Islet of Langerhans (tissue), 1 donor: ENCODE data around the gene CTDP1.

Experiments used
- FAIRE-seq: peaks from one replicate; lab custom pipeline; 2011; peaks lifted over from hg19 to GRCh38; lab: Jason Lieb, UNC

CTDP1 gene

GRCh38 chr18:79763407-79763806 is 83.8 kb downstream of the CTDP1 start:
- no peak for FAIRE-seq

GRCh38 chr18:79764131-79764530 is 84.5 kb downstream of the CTDP1 start:
- FAIRE-seq = no peak

GRCh38 chr18:79765491-79766245 is 86.1 kb downstream of the CTDP1 start:
- FAIRE-seq = no peak

- FAIRE-seq = no peak
Measured at GRCh38 chr18:79766308-79766707, 86.7 kb downstream of the CTDP1 start.

GRCh38 chr18:79768745-79769144 is 89.1 kb downstream of the CTDP1 start:
- no peak for FAIRE-seq

- no peak for FAIRE-seq
Measured at GRCh38 chr18:79769698-79770500, 90.3 kb downstream of the CTDP1 start.

GRCh38 chr18:79770501-79770815 is 90.9 kb downstream of the CTDP1 start:
- FAIRE-seq = no peak

- FAIRE-seq = no peak
Measured at GRCh38 chr18:79770826-79771225, 91.2 kb downstream of the CTDP1 start.

GRCh38 chr18:79771446-79772107 is 92.0 kb downstream of the CTDP1 start:
- no peak for FAIRE-seq

GRCh38 chr18:79772108-79772864 is 92.7 kb downstream of the CTDP1 start:
- no peak for FAIRE-seq

- FAIRE-seq = no peak
Measured at GRCh38 chr18:79772865-79773696, 93.5 kb downstream of the CTDP1 start.

- no peak for FAIRE-seq
Measured at GRCh38 chr18:79774111-79774510, 94.5 kb downstream of the CTDP1 start.

GRCh38 chr18:79775441-79776221 is 96.0 kb downstream of the CTDP1 start:
- FAIRE-seq = no peak

GRCh38 chr18:79776674-79777073 is 97.1 kb downstream of the CTDP1 start:
- no peak for FAIRE-seq

- FAIRE-seq = no peak
Measured at GRCh38 chr18:79778291-79778791, 98.7 kb downstream of the CTDP1 start.

GRCh38 chr18:79779021-79779699 is 99.6 kb downstream of the CTDP1 start:
- FAIRE-seq = no peak

- FAIRE-seq = no peak
Measured at GRCh38 chr18:79779700-79780190, 100.1 kb downstream of the CTDP1 start.

GRCh38 chr18:79780547-79780946 is 100.9 kb downstream of the CTDP1 start:
- FAIRE-seq = no peak

GRCh38 chr18:79781331-79781941 is 101.8 kb downstream of the CTDP1 start:
- FAIRE-seq = no peak
